ENCODE measurements around the gene OR2C3.

DNA sequence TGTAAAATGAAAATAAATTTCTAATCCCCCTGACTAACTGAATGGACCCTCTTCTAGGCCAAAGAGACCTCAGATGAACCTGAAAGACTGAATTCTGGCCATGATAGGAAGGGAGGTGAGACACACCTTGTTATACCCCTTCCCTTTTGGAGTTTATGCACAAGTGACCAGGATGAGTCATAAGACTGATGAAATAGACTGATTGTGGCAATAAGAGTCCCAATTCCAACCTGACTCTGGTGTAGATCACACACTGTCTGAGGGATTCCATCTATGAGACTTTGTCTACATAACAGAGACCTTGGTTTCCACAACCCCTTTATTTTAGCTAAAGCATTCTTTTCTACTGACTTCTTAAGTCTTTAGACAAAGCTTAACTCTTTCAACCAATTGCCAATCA, 38.4 kb upstream of the OR2C3 start:
- TF ChIP-seq, protein P1, sequence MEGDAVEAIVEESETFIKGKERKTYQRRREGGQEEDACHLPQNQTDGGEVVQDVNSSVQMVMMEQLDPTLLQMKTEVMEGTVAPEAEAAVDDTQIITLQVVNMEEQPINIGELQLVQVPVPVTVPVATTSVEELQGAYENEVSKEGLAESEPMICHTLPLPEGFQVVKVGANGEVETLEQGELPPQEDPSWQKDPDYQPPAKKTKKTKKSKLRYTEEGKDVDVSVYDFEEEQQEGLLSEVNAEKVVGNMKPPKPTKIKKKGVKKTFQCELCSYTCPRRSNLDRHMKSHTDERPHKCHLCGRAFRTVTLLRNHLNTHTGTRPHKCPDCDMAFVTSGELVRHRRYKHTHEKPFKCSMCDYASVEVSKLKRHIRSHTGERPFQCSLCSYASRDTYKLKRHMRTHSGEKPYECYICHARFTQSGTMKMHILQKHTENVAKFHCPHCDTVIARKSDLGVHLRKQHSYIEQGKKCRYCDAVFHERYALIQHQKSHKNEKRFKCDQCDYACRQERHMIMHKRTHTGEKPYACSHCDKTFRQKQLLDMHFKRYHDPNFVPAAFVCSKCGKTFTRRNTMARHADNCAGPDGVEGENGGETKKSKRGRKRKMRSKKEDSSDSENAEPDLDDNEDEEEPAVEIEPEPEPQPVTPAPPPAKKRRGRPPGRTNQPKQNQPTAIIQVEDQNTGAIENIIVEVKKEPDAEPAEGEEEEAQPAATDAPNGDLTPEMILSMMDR (IDR thresholded peaks at IDR 0.05) = no peak
- TF ChIP-seq POLR2A (IDR thresholded peaks at IDR 0.05) = no peak

Measured in thyroid gland (tissue), 4 donors.